SK-N-SH (cell line): ENCODE measurements around the gene TGM2.

Source experiments
- CTCF ChIP-seq: fragments of 200-600 bp; sonication (generic); IDR thresholded peaks from 2 replicates; pipeline ENCODE4 v1.6.1; 2017; ENCODE audit warnings: antibody characterized with exemption, mild to moderate bottlenecking, moderate library complexity
- FOSL2 ChIP-seq: IDR thresholded peaks from 2 replicates; pipeline ENCODE4 v1.4.0; 2012; ENCODE audit warnings: low read depth, mild to moderate bottlenecking, moderate library complexity, borderline replicate concordance
- FOXM1 ChIP-seq: IDR thresholded peaks from 2 replicates; pipeline ENCODE4 v1.4.0; 2012; ENCODE audit warnings: low read depth, mild to moderate bottlenecking
- GABPA ChIP-seq: IDR thresholded peaks from 2 replicates; pipeline ENCODE4 v1.4.0; 2012; ENCODE audit warnings: low read depth, mild to moderate bottlenecking
- GATA2 ChIP-seq: sonication (generic); formaldehyde crosslinking; IDR thresholded peaks from 2 replicates; pipeline ENCODE4 v1.5.0; 2020; ENCODE audit warnings: mild to moderate bottlenecking, missing genetic modification reagents
- MEF2A ChIP-seq: IDR thresholded peaks from 2 replicates; pipeline ENCODE4 v1.4.0; 2012; ENCODE audit warnings: low read depth, borderline replicate concordance
- MXI1 ChIP-seq: IDR thresholded peaks from 2 replicates; pipeline ENCODE4 v1.6.1; 2012; ENCODE audit warnings: mild to moderate bottlenecking, low read depth, low read length, improper control_type of control experiment
- NFIC ChIP-seq: IDR thresholded peaks from 2 replicates; pipeline ENCODE4 v1.4.0; 2012; ENCODE audit warnings: borderline replicate concordance
- POLR2AphosphoS5 ChIP-seq: IDR thresholded peaks from 2 replicates; pipeline ENCODE4 v1.6.1; 2012; ENCODE audit warnings: low read depth, low read length
- RAD21 ChIP-seq: IDR thresholded peaks from 2 replicates; pipeline ENCODE4 v1.6.1; 2012; ENCODE audit warnings: mild to moderate bottlenecking, low read length
- TAF1 ChIP-seq: IDR thresholded peaks from 2 replicates; pipeline ENCODE4 v1.6.1; 2012; ENCODE audit warnings: low read depth, mild to moderate bottlenecking, low read length, moderate library complexity, borderline replicate concordance
- TEAD4 ChIP-seq: IDR thresholded peaks from 2 replicates; pipeline ENCODE4 v1.4.0; 2012; ENCODE audit warnings: mild to moderate bottlenecking, borderline replicate concordance; ENCODE audit not compliant: insufficient read depth
- TF ChIP-seq, protein P1 (sequence below): fragments of 150-350 bp; IDR thresholded peaks from 2 replicates; pipeline ENCODE4 v1.6.1; 2017; ENCODE audit warnings: antibody characterized with exemption, low read length, low read depth, borderline replicate concordance
- TF ChIP-seq, protein P2 (sequence below): IDR thresholded peaks from 2 replicates; pipeline ENCODE4 v1.6.1; 2012; ENCODE audit warnings: mild to moderate bottlenecking, low read depth, low read length, moderate library complexity

GRCh38 chr20:38197217-38197616 lies 32.1 kb upstream of the TGM2 start:
- TF ChIP-seq GABPA (no peak), FOSL2 (no peak), CTCF (no peak), TAF1 (no peak), MXI1 (no peak), FOXM1 (no peak), GATA2 (CRISPR knock-in tag) (no peak), NFIC (no peak), TEAD4 (no peak), POLR2AphosphoS5 (no peak), MEF2A (no peak), RAD21 (no peak)
- TF ChIP-seq, protein P1, sequence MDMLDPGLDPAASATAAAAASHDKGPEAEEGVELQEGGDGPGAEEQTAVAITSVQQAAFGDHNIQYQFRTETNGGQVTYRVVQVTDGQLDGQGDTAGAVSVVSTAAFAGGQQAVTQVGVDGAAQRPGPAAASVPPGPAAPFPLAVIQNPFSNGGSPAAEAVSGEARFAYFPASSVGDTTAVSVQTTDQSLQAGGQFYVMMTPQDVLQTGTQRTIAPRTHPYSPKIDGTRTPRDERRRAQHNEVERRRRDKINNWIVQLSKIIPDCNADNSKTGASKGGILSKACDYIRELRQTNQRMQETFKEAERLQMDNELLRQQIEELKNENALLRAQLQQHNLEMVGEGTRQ = no peak
- TF ChIP-seq, protein P2, sequence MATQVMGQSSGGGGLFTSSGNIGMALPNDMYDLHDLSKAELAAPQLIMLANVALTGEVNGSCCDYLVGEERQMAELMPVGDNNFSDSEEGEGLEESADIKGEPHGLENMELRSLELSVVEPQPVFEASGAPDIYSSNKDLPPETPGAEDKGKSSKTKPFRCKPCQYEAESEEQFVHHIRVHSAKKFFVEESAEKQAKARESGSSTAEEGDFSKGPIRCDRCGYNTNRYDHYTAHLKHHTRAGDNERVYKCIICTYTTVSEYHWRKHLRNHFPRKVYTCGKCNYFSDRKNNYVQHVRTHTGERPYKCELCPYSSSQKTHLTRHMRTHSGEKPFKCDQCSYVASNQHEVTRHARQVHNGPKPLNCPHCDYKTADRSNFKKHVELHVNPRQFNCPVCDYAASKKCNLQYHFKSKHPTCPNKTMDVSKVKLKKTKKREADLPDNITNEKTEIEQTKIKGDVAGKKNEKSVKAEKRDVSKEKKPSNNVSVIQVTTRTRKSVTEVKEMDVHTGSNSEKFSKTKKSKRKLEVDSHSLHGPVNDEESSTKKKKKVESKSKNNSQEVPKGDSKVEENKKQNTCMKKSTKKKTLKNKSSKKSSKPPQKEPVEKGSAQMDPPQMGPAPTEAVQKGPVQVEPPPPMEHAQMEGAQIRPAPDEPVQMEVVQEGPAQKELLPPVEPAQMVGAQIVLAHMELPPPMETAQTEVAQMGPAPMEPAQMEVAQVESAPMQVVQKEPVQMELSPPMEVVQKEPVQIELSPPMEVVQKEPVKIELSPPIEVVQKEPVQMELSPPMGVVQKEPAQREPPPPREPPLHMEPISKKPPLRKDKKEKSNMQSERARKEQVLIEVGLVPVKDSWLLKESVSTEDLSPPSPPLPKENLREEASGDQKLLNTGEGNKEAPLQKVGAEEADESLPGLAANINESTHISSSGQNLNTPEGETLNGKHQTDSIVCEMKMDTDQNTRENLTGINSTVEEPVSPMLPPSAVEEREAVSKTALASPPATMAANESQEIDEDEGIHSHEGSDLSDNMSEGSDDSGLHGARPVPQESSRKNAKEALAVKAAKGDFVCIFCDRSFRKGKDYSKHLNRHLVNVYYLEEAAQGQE = no peak
